ENCODE measurements around the gene S100A10.

Gene S100A10

GRCh38 chr1:151970626-151971025, 23.0 kb downstream of the S100A10 start:
- no peak overlapping the region for H3K9ac ChIP-seq (ENCODE audit: low read depth, low read length)
- H3K36me3 ChIP-seq (ENCODE audit: insufficient read depth, low read length), result no peaks in the 10 kb centered on the region

DNA sequence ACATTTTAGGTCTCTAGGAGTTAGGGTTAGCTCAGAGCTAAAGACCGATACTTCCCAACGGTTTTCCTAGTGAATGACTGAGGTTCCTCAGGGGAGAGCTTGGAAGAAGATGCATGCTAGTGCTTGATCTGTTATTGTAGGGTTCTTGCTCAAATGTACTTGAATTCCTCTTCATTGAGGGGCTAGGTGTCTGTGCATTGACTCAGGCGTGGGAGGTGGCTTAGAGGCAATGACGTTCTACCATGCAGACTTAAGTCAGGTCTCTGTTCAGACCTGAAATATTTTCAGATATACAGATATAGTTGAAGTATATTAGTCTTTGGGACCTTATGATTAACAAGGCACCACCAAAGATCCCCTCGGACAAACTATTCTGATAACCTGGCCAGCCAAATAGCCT, 23.5 kb downstream of the S100A10 start:
- Histone ChIP-seq H3K4me3 (ENCODE audit: low read length) (no peak overlapping the region), H3K27me3 (ENCODE audit: control insufficient read depth, insufficient read depth, low read length) (no peaks in the 10 kb centered on the region), H3K4me1 (ENCODE audit: control insufficient read depth, insufficient read depth, low read length) (peaks cover 16% of the 10 kb centered on the region), H3K9ac (ENCODE audit: low read depth, low read length) (no peak overlapping the region), H3K4me2 (ENCODE audit: low read length) (no peak overlapping the region), H3K36me3 (ENCODE audit: insufficient read depth, low read length) (no peaks in the 10 kb centered on the region), H3K9me3 (replicated peaks; ENCODE audit: low read length) (no peaks in the 10 kb centered on the region)

More at GRCh38 chr1:151970626-151971025, 23.0 kb downstream of the S100A10 start:
- H3K4me2 ChIP-seq (ENCODE audit: low read length), result no peak overlapping the region
- H3K4me1 ChIP-seq (ENCODE audit: control insufficient read depth, insufficient read depth, low read length), result peaks cover 16% of the 10 kb centered on the region
- H3K9me3 ChIP-seq (replicated peaks; ENCODE audit: low read length), result no peaks in the 10 kb centered on the region
- H3K27me3 ChIP-seq (ENCODE audit: control insufficient read depth, insufficient read depth, low read length), result no peaks in the 10 kb centered on the region
- H3K4me3 ChIP-seq (ENCODE audit: low read length), result no peak overlapping the region

DNA sequence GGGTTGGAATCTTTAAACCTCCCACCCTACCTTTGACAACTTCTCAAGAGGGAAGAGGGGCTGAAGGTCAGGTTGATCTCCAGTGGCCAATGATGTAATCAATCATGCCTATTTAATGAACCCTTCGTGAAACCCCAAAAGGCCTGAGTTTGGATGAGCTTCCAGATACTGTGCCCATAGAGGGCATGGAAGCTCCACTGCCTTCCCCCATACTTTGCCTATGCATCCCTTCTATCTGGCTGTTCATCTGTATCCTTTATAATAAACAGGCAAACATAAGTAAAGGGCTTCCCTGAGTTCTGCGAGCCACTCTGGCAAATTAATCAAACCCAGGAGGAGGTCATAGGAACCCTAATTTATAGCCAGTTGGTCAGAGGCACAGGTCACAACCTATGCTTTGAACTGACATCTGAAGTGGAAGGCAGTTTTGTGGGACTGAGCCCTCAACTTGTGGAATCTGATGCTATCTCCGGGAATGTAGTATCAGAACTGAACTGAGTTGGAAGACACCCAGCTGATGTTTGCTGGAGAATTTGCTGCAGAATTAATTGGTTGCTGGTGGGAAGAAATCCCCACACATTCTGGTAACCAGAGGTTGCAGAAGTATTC, 24.8 kb downstream of the S100A10 start:
- H3K4me2 ChIP-seq (ENCODE audit: low read length), result no peak overlapping the region
- H3K9ac ChIP-seq (ENCODE audit: low read depth, low read length), result no peak overlapping the region
- H3K4me3 ChIP-seq (ENCODE audit: low read length), result no peak overlapping the region
- no peaks in the 10 kb centered on the region for H3K27me3 ChIP-seq (ENCODE audit: control insufficient read depth, insufficient read depth, low read length)
- H3K9me3 ChIP-seq (replicated peaks; ENCODE audit: low read length), result no peaks in the 10 kb centered on the region
- H3K36me3 ChIP-seq (ENCODE audit: insufficient read depth, low read length), result no peaks in the 10 kb centered on the region
- peaks cover 16% of the 10 kb centered on the region for H3K4me1 ChIP-seq (ENCODE audit: control insufficient read depth, insufficient read depth, low read length)

GRCh38 chr1:151968058-151968457, 25.6 kb downstream of the S100A10 start:
- H3K9ac ChIP-seq (ENCODE audit: low read depth, low read length), result no peak overlapping the region
- no peaks in the 10 kb centered on the region for H3K27me3 ChIP-seq (ENCODE audit: control insufficient read depth, insufficient read depth, low read length)
- H3K9me3 ChIP-seq (replicated peaks; ENCODE audit: low read length), result no peaks in the 10 kb centered on the region
- H3K4me3 ChIP-seq (ENCODE audit: low read length), result no peak overlapping the region
- no peak overlapping the region for H3K4me2 ChIP-seq (ENCODE audit: low read length)
- peaks cover 11% of the 10 kb centered on the region for H3K4me1 ChIP-seq (ENCODE audit: control insufficient read depth, insufficient read depth, low read length)
- H3K36me3 ChIP-seq (ENCODE audit: insufficient read depth, low read length), result no peaks in the 10 kb centered on the region

GRCh38 chr1:151967091-151967490, 26.6 kb downstream of the S100A10 start:
- H3K9me3 ChIP-seq (replicated peaks; ENCODE audit: low read length), result no peaks in the 10 kb centered on the region
- H3K27me3 ChIP-seq (ENCODE audit: control insufficient read depth, insufficient read depth, low read length), result no peaks in the 10 kb centered on the region
- H3K4me3 ChIP-seq (ENCODE audit: low read length), result no peak overlapping the region
- H3K36me3 ChIP-seq (ENCODE audit: insufficient read depth, low read length), result no peaks in the 10 kb centered on the region
- peaks cover 3% of the 10 kb centered on the region for H3K4me1 ChIP-seq (ENCODE audit: control insufficient read depth, insufficient read depth, low read length)
- no peak overlapping the region for H3K4me2 ChIP-seq (ENCODE audit: low read length)
- no peak overlapping the region for H3K9ac ChIP-seq (ENCODE audit: low read depth, low read length)

- H3K4me3 ChIP-seq (ENCODE audit: low read length), result no peak overlapping the region
- no peaks in the 10 kb centered on the region for H3K27me3 ChIP-seq (ENCODE audit: control insufficient read depth, insufficient read depth, low read length)
- H3K4me1 ChIP-seq (ENCODE audit: control insufficient read depth, insufficient read depth, low read length), result peaks cover 3% of the 10 kb centered on the region
- H3K4me2 ChIP-seq (ENCODE audit: low read length), result no peak overlapping the region
- no peak overlapping the region for H3K9ac ChIP-seq (ENCODE audit: low read depth, low read length)
- H3K36me3 ChIP-seq (ENCODE audit: insufficient read depth, low read length), result no peaks in the 10 kb centered on the region
- no peaks in the 10 kb centered on the region for H3K9me3 ChIP-seq (replicated peaks; ENCODE audit: low read length)
Observed at GRCh38 chr1:151966061-151966460, 27.6 kb downstream of the S100A10 start.

DNA sequence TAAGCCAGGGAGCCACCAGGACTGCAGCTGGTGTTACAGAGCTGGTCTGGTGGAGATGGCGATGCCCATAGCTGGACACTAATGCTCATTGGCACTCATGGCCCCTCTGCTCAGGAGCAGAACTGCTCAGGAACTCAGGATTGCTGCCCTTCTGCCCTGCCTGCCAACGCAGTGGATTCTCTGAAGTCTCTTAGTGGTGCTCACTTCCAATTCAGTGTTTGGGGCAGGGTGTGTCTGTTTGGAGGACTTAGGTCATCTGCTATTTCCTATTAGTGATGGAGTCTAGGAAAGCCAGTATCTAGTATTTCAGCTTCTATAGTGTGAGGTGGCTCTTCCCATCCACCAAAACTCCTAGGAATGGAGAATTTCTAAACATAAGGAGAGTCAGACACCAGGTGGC, 29.1 kb downstream of the S100A10 start:
- Histone ChIP-seq H3K36me3 (ENCODE audit: insufficient read depth, low read length) (no peaks in the 10 kb centered on the region), H3K4me2 (ENCODE audit: low read length) (no peak overlapping the region), H3K4me1 (ENCODE audit: control insufficient read depth, insufficient read depth, low read length) (no peaks in the 10 kb centered on the region), H3K4me3 (ENCODE audit: low read length) (no peak overlapping the region), H3K27me3 (ENCODE audit: control insufficient read depth, insufficient read depth, low read length) (no peaks in the 10 kb centered on the region), H3K9me3 (replicated peaks; ENCODE audit: low read length) (no peaks in the 10 kb centered on the region), H3K9ac (ENCODE audit: low read depth, low read length) (no peak overlapping the region)

DNA sequence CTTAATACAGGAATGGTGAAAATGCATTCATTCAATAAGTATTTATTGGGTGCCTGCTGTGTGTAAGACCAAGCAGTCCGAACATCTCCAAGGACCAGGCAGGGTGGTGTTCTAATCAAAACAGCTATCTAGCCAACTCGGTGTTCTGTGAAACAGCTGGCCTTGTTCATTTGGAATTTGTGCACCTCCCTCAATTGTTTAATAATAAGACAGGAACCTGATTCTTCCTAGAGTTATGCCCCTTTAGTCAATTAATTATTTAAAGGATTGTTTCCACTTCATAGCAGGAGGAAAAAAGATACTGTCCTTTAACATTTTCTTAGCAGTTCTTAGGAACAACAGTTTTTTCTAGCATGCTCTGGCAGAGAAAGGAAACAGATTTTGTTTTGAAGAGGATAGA, 30.4 kb downstream of the S100A10 start:
- Histone ChIP-seq H3K4me2 (ENCODE audit: low read length) (no peak overlapping the region), H3K4me3 (ENCODE audit: low read length) (no peak overlapping the region), H3K9ac (ENCODE audit: low read depth, low read length) (no peak overlapping the region), H3K36me3 (ENCODE audit: insufficient read depth, low read length) (no peaks in the 10 kb centered on the region), H3K4me1 (ENCODE audit: control insufficient read depth, insufficient read depth, low read length) (no peaks in the 10 kb centered on the region), H3K9me3 (replicated peaks; ENCODE audit: low read length) (no peaks in the 10 kb centered on the region), H3K27me3 (ENCODE audit: control insufficient read depth, insufficient read depth, low read length) (no peaks in the 10 kb centered on the region)

GRCh38 chr1:151961833-151962232, 31.8 kb downstream of the S100A10 start:
- no peaks in the 10 kb centered on the region for H3K36me3 ChIP-seq (ENCODE audit: insufficient read depth, low read length)
- no peak overlapping the region for H3K4me2 ChIP-seq (ENCODE audit: low read length)
- no peaks in the 10 kb centered on the region for H3K4me1 ChIP-seq (ENCODE audit: control insufficient read depth, insufficient read depth, low read length)
- H3K9ac ChIP-seq (ENCODE audit: low read depth, low read length), result no peak overlapping the region
- H3K9me3 ChIP-seq (replicated peaks; ENCODE audit: low read length), result no peaks in the 10 kb centered on the region
- H3K4me3 ChIP-seq (ENCODE audit: low read length), result no peak overlapping the region
- no peaks in the 10 kb centered on the region for H3K27me3 ChIP-seq (ENCODE audit: control insufficient read depth, insufficient read depth, low read length)

DNA sequence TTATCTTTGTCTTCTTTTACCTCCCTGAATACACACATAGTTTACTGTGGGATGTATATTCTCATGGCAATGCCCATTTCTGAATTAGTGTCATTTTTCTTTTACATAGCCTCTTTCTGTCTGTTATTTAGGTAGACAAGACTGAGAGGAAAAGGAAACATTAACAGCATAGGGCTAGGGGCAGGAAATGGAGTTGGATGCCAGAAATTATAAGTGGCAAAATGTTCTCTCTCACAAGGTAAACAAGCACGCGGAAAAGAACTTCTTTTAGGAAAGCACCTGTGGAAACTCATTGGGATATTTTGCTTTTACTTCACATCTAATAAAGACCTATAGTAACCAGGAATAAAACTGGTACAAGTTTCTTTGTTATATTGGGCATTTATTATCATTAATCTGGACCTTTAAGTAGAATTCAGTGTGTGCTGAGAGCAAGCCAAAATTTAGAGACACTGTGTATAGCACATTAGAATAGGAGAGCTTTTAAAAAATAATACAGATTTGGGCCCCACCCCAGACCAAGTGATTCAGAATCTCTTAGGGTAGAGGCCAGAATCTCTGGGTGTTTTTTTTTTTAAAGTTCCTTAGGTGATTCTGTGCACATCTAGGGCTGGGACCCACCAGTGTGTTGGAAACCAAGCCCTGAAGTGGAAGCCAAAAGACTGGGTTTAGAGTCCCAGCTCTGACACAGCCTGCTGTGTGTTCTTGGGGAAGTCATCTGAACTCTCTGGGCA, 32.7 kb downstream of the S100A10 start:
- Histone ChIP-seq H3K36me3 (ENCODE audit: insufficient read depth, low read length) (no peaks in the 10 kb centered on the region), H3K9me3 (replicated peaks; ENCODE audit: low read length) (no peaks in the 10 kb centered on the region), H3K4me2 (ENCODE audit: low read length) (no peak overlapping the region), H3K4me1 (ENCODE audit: control insufficient read depth, insufficient read depth, low read length) (no peaks in the 10 kb centered on the region), H3K27me3 (ENCODE audit: control insufficient read depth, insufficient read depth, low read length) (no peaks in the 10 kb centered on the region), H3K9ac (ENCODE audit: low read depth, low read length) (no peak overlapping the region), H3K4me3 (ENCODE audit: low read length) (no peak overlapping the region)

DNA sequence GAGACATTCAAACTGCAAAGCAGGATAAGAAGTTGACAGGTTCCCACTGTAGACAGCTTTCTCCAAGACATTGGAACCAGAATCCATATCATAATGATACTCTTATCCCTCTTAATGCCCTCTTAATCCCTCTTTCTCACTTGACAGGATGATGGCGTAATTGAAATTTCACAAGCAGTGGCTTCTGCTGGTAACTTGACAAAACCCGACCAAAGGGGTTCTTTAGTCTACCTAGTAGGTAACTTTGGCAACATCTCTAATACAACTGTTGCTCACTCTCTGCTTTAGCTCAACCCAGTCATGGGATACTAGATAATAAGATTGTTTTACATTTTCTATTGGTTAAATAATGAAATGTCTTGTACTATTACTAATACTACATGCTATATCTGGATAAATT, 34.7 kb downstream of the S100A10 start:
- Histone ChIP-seq H3K9me3 (replicated peaks; ENCODE audit: low read length) (no peaks in the 10 kb centered on the region), H3K36me3 (ENCODE audit: insufficient read depth, low read length) (no peaks in the 10 kb centered on the region), H3K4me1 (ENCODE audit: control insufficient read depth, insufficient read depth, low read length) (no peaks in the 10 kb centered on the region), H3K4me2 (ENCODE audit: low read length) (no peak overlapping the region), H3K27me3 (ENCODE audit: control insufficient read depth, insufficient read depth, low read length) (no peaks in the 10 kb centered on the region), H3K4me3 (ENCODE audit: low read length) (no peak overlapping the region), H3K9ac (ENCODE audit: low read depth, low read length) (no peak overlapping the region)

- no peak overlapping the region for H3K4me2 ChIP-seq (ENCODE audit: low read length)
- no peaks in the 10 kb centered on the region for H3K9me3 ChIP-seq (replicated peaks; ENCODE audit: low read length)
- no peaks in the 10 kb centered on the region for H3K4me1 ChIP-seq (ENCODE audit: control insufficient read depth, insufficient read depth, low read length)
- no peaks in the 10 kb centered on the region for H3K27me3 ChIP-seq (ENCODE audit: control insufficient read depth, insufficient read depth, low read length)
- H3K4me3 ChIP-seq (ENCODE audit: low read length), result no peak overlapping the region
- no peaks in the 10 kb centered on the region for H3K36me3 ChIP-seq (ENCODE audit: insufficient read depth, low read length)
- H3K9ac ChIP-seq (ENCODE audit: low read depth, low read length), result no peak overlapping the region
Observed at GRCh38 chr1:151956957-151957497, 36.6 kb downstream of the S100A10 start.
